ENCODE results near the gene POPDC2. TPM values are rescaled to one million over a fixed set of nuclear protein-coding genes. Genes with fewer than 3 reads are reported as not detected.
"Not testable (repeated sequence)": the region's sequence is repeated elsewhere in the genome, so short reads cannot be mapped to it uniquely, and the experiment has no call there.

POPDC2 gene
- total RNA-seq, 4 donors from 2014 or later = 0.18 to 3.8 (median 0.91) TPM; not detected in 1

- DNase-seq = no peak
- TF ChIP-seq CTCF (IDR thresholded peaks at IDR 0.05) (peak in 3 of 6 experiments; percentile 27 to 53 (median 35)), POLR2A (IDR thresholded peaks at IDR 0.05) (no peak)
- Histone ChIP-seq H3K36me3 (no peaks in the 10 kb centered on the region), H3K27ac (no peak overlapping the region), H3K9me3 (no peaks in the 10 kb centered on the region), H3K4me1 (peaks cover 0 to 11% (median 4%) of the 10 kb centered on the region in 3 donors), H3K4me3 (no peak overlapping the region), H3K27me3 (no peaks in the 10 kb centered on the region)
- intact Hi-C loops (cut with DNase I) = no loop called here
- WGBS, 2 donors = 38 to 53% methylated on average over 1 of the region's 1 CpG
Observed at GRCh38 chr3:119681279-119681678, 20.9 kb upstream of the POPDC2 start.

GRCh38 chr3:119679874-119680273 is 19.5 kb upstream of the POPDC2 start:
- intact Hi-C loops (cut with DNase I) = no loop called here
- H3K27ac ChIP-seq = no peak overlapping the region
- no peaks in the 10 kb centered on the region for H3K9me3 ChIP-seq
- no peak for DNase-seq
- peaks cover 0 to 23% (median 14%) of the 10 kb centered on the region in 3 donors for H3K4me1 ChIP-seq
- no peaks in the 10 kb centered on the region for H3K27me3 ChIP-seq
- TF ChIP-seq POLR2A (IDR thresholded peaks at IDR 0.05) = no peak
- no peak for TF ChIP-seq CTCF (IDR thresholded peaks at IDR 0.05)
- peaks cover 0 to 3% (median 0%) of the 10 kb centered on the region in 3 donors for H3K36me3 ChIP-seq
- H3K4me3 ChIP-seq = no peak overlapping the region

DNA sequence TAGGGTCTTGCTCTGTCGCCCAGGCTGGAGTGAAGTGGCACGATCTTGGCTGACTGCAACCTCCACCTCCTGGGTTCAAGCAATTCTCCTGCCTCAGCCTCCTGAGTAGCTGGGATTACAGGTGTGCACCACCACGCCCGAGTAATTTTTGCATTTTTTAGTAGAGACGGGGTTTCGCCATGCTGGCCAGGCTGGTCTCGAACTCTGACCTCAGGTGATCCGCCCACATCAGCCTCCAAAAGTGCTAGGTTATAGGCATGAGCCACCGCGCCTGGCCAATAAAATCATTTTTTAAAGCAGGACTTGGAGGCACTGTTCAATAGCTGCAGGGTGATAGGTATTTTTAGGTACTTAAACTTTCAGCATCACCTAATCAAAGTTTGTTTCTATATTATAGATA is 17.8 kb upstream of the POPDC2 start:
- H3K9me3 ChIP-seq; H3K4me3 ChIP-seq; H3K27me3 ChIP-seq; H3K27ac ChIP-seq; intact Hi-C loops (cut with DNase I); DNase-seq: not testable (repeated sequence)
- peaks cover 0 to 20% (median 7%) of the 10 kb centered on the region in 3 donors for H3K36me3 ChIP-seq
- H3K4me1 ChIP-seq = peaks cover 0 to 23% (median 14%) of the 10 kb centered on the region in 3 donors
- 92 to 98% methylated on average over 9 to 10 of the region's 10 CpGs for WGBS, 2 donors

GRCh38 chr3:119677641-119677934 is 17.2 kb upstream of the POPDC2 start:
- no peak for DNase-seq
- Histone ChIP-seq H3K36me3 (peaks cover 5 to 26% (median 11%) of the 10 kb centered on the region in 3 donors), H3K4me3 (peak overlapping the region; percentile 66 to 87 (median 78)), H3K27ac (peak overlapping the region; percentile 89 to 98 (median 96)), H3K4me1 (peaks cover 0 to 23% (median 14%) of the 10 kb centered on the region in 3 donors), H3K27me3 (no peaks in the 10 kb centered on the region), H3K9me3 (no peaks in the 10 kb centered on the region)
- WGBS, 2 donors = 3 to 6% methylated on average over 6 of the region's 6 CpGs
- no peak for TF ChIP-seq CTCF (IDR thresholded peaks at IDR 0.05)
- no peak for TF ChIP-seq POLR2A (IDR thresholded peaks at IDR 0.05)
- intact Hi-C loops (cut with DNase I) = no loop called here

GRCh38 chr3:119676771-119677640 is 16.6 kb upstream of the POPDC2 start, which contains the start of gene COX17:
Gene COX17, minus strand, starts transcription at chr3:119677406. Its CDS starts 96 bp downstream, at chr3:119677310.
- intact Hi-C loops (cut with DNase I) = no loop called here
- H3K27ac ChIP-seq = peak within 1 kb of the TSS; percentile 89 to 98 (median 96)
- peaks cover 5 to 31% (median 11%) of the 10 kb centered on the region in 3 donors for H3K36me3 ChIP-seq
- peaks cover 0 to 23% (median 14%) of the 10 kb centered on the region in 3 donors for H3K4me1 ChIP-seq
- no peaks in the 10 kb centered on the region for H3K9me3 ChIP-seq
- DNase-seq = peak; percentile 76
- H3K27me3 ChIP-seq = no peaks in the 10 kb centered on the region
- TF ChIP-seq POLR2A (IDR thresholded peaks at IDR 0.05) (peak in 3 of 4 donors; percentile 53 to 75 (median 70)), CTCF (IDR thresholded peaks at IDR 0.05) (peak in 1 of 6 experiments; percentile 46)
- peak within 1 kb of the TSS; percentile 66 to 87 (median 78) for H3K4me3 ChIP-seq
- 0 to 1% methylated on average over 32 to 35 of the region's 54 CpGs for whole genome bisulfite sequencing, 2 donors
